ENCODE measurements around the gene ATP1B1.

Gene ATP1B1

DNA sequence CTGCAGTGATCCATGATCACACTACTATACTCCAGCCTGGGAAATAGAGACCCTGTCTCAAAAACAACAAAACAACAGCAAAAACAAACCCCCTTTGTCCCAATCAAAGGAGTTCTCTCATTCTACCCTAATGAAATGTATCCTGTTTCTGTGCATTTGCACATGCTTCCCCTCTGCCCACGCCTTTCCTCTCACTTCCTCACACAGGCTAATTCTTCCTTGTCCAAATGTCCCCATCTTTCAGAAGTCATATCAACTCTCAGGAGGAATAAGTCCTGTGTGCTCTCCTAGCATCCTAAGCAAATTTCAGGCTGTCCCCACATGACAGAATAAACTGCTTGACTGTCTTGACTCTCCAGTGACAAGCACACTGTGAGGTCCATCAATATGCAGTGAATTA lies 8.1 kb upstream of the ATP1B1 start:
- DNase-seq: no peak

DNA sequence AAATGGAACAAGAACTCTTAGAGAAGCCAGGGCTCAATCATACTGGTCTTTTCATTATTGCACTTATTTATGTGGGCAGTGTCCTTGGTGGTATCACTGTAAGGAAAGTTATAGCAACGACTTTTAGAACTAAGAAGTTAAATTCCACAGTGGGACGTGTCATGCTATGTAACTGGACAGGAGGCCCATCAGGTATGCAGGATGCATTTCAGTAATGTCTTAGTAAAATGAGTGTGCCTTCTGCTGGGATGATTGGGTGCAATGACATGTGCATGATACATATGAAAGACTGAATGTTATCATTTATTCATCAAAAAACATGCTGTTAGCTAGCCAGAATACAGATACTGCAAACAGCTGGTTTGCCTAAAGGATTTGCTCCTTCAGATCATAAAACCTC lies 6.9 kb upstream of the ATP1B1 start:
- DNase-seq: no peak

DNA sequence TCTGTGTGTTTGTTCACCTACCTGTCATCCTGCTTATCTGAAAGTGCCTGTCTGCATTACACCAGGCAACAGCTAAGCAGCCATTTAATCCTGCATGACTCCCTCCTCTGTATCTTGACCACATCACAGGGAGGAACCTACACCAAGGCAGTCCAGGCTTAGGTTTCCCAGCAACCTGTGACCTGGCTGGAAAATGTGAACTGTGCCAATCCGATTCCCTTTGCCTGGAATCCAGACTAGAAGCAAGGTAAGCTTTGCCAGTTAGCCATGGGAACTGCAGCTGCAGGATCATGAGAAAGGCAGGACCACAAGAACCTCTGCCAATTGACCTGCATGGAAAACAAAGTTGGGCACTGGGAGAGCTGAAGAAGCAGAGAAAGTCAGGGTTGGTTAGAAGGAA lies 6.3 kb upstream of the ATP1B1 start:
- DNase-seq: no peak

DNA sequence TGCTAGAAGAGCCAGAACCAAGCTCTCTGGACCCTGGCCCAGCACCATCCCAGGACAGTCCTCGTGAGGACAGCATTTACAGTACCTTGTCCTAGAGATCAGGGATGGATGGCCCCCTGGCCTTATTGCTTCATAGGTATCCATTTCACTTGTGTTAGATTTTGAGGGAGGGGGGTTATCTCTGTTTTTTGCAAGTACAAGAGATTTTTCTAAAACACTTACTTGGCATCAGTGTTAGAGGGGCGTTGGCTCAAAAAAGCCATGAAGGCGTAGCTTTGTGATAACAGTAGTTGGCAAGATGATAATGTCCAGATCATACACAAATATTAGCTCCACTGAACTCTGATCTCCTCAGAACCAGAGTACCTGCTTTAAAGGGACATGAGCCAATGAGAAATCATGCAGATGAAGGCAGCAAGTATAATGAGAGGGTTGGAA lies 5.8 kb upstream of the ATP1B1 start:
- no peak for DNase-seq

DNA sequence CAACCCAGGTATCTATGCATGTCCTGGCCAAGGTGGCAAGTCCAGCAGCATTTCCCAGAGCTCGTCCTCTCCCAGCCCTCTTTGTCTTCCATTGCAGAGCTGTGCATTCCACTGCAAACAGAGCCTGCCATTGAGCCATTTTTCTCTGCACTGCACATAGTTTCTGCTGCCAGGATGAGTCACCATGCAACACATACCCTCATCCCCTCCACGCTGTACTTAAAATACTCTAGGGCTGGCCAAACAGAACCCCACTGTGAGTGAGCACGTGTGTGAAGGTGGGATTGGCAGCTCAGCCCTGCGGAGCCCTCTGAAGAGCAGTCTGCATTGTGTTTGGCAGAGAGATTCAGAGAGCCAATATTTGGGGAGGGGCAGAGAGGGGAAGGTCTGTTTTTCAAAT lies 3.9 kb upstream of the ATP1B1 start:
- no peak for DNase-seq

DNA sequence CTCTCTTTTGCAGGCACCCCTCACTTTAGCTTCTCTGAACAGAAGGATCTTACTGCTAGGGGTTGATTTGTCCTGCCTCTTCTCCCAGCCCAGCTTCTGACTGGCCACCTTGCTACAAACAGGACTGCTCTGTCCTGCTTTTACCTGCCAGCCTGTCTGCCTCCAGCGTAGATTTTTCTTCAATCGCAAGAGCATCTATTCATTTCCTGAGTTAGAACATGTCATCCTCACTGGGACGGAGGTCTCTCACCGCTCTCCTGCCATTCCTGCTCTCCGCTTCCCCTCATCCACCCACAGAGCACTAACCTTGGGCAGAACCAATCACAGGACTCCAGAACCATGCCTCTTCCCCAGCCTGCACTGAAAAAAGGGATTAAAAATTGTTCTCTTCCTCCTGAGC lies 3.5 kb upstream of the ATP1B1 start:
- no peak for DNase-seq

DNA sequence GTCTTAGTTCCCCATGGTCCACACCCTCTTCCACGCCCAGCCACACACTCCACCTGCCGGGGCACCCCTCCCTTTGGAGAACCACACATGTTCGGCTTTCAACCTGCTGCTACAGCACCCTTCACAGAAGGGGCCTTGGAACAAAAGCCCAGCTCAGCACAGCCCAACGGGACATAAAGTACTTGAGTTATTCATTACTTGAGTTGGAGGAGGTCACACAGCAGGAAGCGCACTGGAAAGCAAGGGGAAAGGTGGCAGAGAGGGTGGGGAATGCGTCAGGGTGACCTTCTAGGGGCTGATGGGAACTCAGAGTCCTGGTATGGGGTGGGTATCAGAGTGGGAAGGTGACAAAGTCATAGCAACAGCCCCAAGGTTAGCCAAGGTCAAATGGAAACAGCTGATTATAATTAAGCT lies 3.0 kb upstream of the ATP1B1 start:
- no peak for DNase-seq

DNA sequence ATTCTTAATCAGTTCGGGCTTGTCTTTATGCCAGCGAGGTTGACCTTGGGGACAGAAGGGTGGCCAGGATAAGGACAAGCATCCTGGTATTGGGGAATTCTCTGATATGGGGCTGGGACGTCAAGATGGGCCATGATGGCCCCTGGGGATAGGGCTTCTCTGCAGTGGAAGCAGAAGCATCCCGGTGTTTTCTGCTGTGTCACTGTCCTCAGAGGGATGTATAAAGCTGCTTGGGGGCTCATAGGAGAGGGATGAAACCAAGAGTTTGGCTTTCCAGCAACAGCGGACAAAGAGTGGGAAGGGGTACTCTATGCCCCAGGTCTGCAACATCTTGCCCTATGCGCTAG lies 1.4 kb upstream of the ATP1B1 start:
- DNase-seq: no peak

DNA sequence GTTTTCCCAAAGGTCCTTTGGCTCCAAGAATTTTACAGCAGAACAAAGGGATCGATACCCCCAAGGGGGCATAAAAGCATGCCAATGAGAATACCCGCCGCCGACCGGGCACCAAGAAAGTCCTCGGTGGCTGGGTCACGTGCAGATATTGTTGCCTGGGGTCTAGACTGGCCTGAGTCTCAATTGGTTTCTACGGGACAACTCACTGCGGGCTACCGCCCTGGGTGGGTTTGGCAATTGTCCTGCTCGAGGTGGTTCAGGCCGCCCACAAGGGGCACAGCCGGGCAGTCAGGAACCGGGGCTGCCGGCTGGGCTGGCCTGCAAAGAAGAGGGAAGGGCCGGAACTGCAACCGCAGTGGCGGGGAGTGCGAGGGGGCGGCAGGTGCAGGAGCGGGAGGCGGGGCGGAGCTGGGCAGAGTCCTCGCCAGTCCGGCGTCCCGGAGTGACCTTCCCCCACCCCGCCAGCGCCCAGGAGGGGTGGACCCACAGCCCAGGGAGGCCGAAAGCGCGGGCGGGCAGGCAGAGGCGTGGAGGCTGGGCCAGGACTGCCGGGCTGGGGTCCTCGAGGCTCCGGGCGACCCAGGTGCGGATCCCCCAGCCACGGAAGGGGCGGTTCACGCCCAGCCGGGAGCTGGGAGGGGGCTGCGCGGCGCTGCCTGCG lies 926 bp upstream of the ATP1B1 start:
- peak in 1 of 2 donors; percentile 45 for DNase-seq

DNA sequence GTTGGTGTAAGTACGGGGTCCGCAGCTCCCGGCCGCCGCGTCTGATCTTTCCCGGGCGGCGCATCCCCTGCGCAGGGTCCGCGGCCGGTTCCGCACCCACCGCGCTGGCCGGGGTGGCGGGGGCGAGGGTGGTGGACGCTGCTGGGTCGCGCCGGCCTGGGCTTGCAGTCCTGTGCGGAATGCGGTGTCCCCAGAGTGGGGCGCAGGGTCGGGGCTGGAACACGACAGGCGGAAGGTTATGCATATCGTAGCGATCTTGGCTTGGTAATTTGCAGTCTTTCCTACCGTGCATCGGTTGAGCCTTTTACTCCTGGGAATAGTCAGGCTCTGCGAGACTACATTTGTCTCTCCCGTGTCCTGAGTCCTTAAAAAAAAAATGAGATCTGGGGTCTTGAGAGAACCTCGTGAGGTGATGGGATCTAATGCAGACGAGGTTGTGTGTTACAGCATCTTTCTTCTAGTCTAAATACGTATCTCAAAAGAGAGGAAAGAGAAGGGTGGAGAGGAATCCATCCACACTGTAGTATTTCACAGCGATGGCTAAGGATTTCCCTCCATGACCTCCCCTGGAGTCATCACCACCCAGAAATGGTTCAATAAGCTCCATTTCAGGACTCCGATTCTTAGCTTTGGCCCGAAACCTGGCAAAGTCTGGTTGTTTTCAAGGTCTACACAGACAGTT lies 572 bp downstream of the ATP1B1 start:
- DNase-seq: no peak

DNA sequence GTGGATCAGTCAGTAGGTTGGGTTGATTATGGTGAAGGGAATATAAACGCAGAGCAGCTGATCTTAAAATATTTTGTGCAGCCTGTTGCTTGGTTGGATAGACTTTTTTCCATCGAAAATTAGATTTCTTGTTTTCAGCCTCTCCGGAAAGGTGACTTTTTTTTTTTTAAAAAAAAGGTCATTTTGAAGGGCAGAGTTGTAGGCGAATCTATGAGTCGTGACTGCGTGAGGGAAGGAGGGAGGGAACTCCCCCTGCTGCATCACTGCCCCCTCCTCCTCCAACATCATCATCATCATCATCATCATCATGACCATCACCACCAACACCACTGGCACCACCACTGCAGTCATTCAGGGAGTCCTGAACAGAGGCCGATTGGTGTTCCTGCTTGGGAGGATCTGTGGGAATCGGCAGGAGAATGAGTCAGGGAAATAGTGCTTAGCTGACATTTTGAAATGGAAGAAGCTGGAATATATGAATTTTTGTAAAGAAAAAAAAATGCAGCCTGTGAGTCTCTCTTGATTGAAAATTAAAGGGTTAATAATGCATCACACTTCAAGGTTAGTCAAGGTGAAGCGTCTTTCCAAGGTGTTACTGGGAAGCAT lies 1.2 kb downstream of the ATP1B1 start:
- no peak for DNase-seq

DNA sequence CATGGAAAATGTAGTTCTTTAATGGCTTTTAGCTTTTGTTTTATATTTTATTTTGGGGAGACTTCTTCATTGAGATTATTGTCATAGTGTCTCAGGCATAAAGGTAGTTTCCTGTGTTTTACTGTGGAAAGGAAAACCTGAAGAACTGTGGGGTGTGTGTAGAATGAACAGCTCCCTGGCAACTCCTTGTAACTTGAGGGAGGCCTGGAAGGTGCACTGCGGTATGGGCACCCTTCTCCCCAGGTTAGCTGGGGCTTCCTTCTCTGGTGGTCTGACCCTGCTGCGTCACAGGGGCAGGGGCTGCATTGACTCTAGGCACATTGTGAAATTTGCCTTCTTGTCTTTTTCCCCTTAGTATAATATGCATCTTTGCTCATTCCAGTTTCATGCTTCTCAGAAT lies 1.7 kb downstream of the ATP1B1 start:
- no peak for DNase-seq

DNA sequence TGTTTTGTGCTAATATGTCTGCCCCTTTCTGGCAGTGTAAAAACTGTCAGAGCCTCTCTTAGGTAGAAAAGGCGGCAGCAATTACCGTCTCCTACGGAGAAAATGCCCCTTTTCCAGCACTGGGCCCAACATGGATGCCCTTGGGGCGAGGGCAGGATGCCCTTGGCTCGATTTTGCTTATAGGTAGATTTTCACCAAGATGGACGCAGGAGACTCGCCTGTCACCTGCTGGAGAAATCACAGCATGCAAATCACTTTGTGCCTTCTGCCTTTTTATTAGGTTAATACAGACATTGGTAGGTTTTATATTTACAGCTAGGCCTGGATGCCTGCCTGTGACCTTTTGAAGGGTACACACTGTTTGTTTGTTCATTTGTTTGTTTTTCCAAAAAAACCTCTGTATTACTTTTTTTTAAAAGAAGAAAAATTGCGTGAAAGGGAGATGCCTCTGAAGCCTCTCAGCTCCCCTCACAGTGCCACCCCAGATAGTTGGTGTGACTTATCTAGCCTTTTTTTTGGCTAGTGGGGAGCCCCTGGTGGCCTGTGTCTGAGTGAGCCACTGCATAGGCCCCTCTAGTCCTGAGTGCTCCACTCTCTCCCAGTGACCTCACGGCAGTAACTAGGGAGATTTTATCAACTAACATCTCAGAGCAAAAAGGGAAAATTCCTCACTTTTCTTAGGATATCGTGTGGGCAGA lies 2.5 kb downstream of the ATP1B1 start:
- no peak for DNase-seq

DNA sequence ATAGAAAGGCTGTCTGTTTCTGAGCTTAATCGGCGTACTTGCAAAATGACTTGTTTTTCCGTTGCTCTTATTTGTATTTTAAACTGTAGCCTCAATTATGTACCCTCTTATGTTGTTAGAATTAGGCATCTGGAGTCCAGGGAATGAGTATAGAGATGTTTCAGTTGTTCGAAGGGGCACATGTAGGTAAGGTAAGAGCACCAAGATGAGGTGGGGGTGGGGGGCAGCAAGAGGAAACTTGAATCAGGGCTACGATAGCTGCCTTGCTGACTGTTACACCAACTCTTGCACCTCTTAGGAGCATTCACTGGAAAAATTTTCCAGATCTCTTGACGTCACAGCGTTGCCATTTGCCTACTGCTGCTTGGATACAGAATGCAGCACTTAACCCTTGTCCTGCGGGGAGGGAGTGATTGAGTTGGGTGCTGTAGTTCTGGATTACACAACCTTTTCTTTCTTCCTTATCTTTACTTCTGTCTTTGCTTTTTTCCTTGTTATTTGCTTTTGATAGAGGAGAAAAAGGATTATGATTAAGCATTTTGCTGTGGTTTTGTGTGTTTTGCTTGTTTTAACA lies 3.2 kb downstream of the ATP1B1 start:
- DNase-seq: no peak

DNA sequence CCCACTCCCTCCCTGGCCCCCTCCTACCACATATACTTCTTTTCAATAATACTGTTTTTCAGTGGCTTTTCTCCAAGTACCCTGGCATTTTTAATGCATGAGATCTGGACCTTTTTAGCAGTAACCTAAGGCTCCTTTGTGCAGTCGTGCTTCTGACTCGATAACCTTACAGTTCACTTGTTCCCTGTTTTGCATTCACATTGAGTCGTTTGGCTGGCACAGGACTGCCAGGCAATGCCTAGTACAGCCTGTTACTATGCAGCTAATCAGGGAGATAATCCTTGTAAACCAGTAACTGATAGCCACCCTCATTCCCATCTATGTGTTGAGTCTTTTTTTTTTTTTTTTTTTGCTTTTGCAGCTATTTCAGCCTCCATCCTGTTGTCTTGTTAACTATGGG lies 3.7 kb downstream of the ATP1B1 start:
- no peak for DNase-seq

DNA sequence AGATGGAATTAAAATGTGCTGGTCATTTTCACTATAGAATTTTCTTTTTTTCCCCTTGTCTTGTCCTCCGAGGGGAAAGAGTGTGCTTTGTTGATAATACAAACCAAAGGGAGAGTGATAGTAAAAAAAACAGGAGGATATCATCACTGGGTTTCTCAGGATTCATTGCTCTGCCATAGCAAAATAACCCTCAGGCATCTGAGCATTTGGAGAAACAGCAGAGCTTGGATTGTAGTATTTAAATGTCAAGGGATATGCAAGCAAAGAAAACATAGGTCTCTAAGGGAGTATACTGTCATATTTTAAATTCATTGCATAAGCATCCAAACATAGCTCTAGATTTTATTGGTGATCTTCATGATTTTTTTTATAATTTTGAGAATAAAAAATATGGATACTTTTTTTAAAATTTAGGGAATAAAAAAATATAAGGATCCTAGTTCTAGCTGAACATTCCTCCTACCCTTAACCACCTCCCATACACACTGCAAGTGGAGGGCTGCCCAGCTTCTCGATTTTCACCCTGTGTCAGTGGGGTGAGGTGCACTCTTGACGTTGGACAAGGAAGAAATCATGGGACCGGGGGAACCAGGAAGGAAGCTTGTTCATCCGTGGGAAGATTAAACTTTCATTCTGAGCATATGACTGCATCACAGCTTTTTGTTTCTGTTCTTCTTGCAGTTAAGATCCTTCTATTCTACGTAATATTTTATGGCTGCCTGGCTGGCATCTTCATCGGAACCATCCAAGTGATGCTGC lies 4.4 kb downstream of the ATP1B1 start:
- DNase-seq: no peak

DNA sequence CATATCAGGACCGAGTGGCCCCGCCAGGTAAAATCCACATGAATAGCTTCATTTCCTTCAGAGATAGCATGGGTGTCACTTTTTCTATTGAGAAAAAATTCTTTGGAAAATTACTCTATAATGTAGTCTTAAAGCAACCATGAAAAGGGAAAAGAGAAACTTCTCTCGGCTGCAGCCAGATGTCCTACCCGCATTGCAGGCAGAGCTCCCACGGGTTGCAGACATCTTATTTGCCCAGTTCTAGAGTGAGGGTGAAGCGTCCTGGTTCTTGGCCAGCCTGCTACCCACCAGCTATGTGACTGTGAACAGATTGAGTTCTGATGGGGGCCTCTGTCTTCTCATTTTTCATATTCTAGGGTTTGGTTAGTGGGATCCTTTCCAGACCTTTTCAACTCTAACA lies 5.0 kb downstream of the ATP1B1 start:
- no peak for DNase-seq

DNA sequence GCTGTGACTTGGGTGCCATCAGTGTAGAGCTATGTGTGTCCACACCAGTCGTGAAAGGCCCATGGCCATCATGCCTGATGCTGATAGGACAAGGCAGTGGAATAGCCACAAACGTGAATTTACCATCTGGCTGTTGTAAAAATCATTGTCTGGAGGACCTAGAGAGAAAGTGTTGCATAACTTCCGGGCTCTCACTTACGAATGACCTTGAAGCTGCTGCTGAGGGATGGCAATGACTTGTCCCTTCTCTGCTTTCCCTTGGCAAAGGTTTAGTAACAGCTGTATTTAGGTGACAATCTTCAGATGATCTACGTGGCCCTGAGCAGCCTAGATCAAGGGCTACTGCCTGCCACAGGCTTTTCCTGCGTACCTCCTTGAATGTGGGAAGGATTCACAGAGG lies 5.8 kb downstream of the ATP1B1 start:
- DNase-seq: no peak

DNA sequence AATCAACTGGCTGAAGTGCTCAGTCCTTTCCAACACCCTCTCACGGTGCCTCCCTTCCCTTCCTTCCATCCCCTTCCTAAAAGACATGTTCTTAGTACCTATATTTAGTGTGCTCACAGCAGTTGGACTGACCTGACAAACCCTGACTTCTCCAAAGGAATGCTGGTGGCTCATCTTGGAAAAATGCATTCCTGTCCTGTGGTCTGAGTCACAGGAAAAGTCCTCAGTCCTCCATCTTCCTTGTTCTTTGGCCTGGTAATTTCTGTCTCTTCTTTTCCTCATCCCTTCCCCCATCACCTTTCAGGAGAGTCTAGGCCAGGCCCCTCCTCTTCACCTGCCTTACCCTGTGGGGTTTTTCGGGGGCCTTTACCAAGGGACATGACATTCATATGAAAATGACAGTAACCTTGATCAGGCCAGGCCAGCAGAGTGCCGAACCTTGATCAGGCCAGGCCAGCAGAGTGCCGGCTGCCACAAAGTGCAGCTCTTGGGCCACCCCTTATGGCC lies 7.2 kb downstream of the ATP1B1 start:
- DNase-seq: no peak

DNA sequence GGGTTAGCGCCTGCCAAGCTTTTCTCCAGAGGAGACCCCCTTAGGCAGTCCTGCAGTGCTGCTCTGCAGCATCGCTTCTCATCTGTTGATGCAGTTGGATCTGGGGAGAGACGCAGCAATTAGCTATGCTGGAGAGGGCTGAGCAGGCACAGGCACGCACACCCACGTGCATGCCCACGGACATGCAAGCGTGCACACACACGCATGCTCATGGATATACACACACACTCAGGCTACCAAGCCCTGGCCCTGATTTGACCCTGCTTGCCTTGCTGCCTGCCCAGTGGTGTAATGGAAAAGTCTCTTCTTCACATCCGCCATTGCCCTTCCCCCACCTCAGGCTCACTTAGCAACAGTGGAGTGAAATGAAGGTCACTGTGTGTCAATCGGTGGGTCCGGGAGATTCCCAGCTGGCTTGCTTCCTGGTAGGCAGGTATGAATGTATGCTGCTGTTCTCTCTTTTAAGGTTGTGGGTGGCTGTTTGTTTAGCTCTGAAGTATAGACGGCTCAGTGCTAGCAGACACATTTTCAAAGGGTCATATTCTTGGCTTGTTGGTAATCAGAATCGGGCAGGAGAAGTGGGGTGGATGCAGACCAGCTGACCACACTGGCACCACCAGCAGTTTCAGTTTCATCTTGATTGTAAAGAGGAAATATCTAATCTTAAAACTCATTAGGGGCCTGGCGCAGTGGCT lies 9.5 kb downstream of the ATP1B1 start:
- DNase-seq: no peak

DNA sequence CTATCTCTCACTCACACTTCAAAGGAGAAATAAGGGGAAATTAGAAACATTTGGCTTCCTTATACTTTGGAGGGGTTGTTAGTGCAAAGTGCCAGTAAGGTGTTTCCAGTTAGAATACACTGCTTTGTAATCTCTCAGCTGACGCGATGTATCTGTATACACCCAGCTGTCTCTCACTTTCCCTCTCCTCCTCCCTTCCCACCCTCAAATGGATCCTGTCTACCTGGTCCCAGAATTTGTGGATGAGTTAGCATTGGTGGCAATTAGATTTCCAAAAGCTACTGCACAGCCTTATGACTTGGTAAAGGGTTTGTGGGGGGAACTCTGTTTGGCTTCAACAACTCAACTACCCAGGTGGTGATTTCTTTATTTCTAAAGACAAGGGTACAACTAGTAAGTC lies 10.5 kb downstream of the ATP1B1 start:
- DNase-seq: no peak

DNA sequence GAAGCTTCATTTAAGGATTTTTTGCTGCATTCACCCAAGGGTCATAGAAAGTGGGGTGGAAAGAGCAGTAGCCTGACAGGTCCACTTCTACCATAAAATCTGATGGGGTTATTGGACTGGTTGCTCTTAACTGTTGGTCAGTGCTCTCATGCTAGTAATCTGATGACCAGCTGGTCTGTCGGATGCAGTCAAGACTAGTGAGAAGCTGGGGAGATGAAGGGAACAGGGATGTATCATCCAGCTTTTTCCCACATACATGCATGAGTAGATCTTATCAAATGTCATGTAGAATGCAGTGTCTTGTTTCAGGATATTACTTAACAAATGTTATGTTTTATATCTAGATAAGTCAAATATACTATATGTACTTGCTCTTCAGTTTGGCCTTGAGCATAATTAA lies 11.1 kb downstream of the ATP1B1 start:
- DNase-seq: no peak

Data from CD4-positive, alpha-beta T cell treated with Interferon alpha-2 for 1 hour (primary cell).